Measurements from ENCODE around the gene MSI2.

- no peak for TF ChIP-seq CTCF (IDR thresholded peaks at IDR 0.05; ENCODE audit: insufficient read depth, low read depth, low read length)
- no peak for TF ChIP-seq EZH2 (IDR thresholded peaks at IDR 0.05; ENCODE audit: insufficient read depth, low read length)
These were observed 421.0 kb downstream of the MSI2 start for GRCh38 chr17:57677301-57677700.
